GM12865 (cell line): ENCODE results near the gene MYL12A.
"Not testable (repeated sequence)": the region's sequence is repeated elsewhere in the genome, so short reads cannot be mapped to it uniquely, and the experiment has no call there.

Experiments used
- DNase-seq: peaks from one replicate; pipeline ENCODE4 v3.0.0; 2010; ENCODE audit warnings: low read depth
- H3K4me3 ChIP-seq: 2 replicates; pipeline ENCODE4 v1.5.1; 2011; ENCODE audit warnings: mild to moderate bottlenecking, low read depth, low read length, control low read depth
- CTCF ChIP-seq: IDR thresholded peaks from 2 replicates; pipeline ENCODE4 v1.5.1; 2011; ENCODE audit warnings: low read length, control low read depth, low read depth, inconsistent platforms; ENCODE audit not compliant: insufficient read depth; ENCODE audit errors: missing control alignments

Gene MYL12A

GRCh38 chr18:3269241-3269913, 21.8 kb downstream of the MYL12A start:
- TF ChIP-seq CTCF = no peak
- no peak overlapping the region for H3K4me3 ChIP-seq
- no peak for DNase-seq

GRCh38 chr18:3269914-3270299, 22.3 kb downstream of the MYL12A start:
- TF ChIP-seq CTCF = no peak
- H3K4me3 ChIP-seq = no peak overlapping the region
- DNase-seq = no peak

GRCh38 chr18:3273042-3273441, 25.4 kb downstream of the MYL12A start:
- no peak for DNase-seq
- no peak overlapping the region for H3K4me3 ChIP-seq
- TF ChIP-seq CTCF = no peak

GRCh38 chr18:3277643-3278213, 30.1 kb downstream of the MYL12A start:
- not testable (repeated sequence) for H3K4me3 ChIP-seq
- peak; percentile 35 for DNase-seq

GRCh38 chr18:3279201-3280185, 31.9 kb downstream of the MYL12A start:
- H3K4me3 ChIP-seq = no peak overlapping the region
- no peak for TF ChIP-seq CTCF
- peak; percentile 39 for DNase-seq

- DNase-seq = peak; percentile 74
These were observed 34.1 kb downstream of the MYL12A start for GRCh38 chr18:3281456-3282400.

More at GRCh38 chr18:3281456-3282400, 34.1 kb downstream of the MYL12A start:
- TF ChIP-seq CTCF = peak; percentile 30
- no peak overlapping the region for H3K4me3 ChIP-seq
